Stimulated activated CD8-positive, alpha-beta memory T cell treated with anti-CD3 and anti-CD28 coated beads, Interleukin-15, amount 100 ng/mL, for 4 hours (primary cell): Measurements from ENCODE around the gene RNPS1.
A peak's percentile ranks its signal among the peaks of the same experiment; 100 is the strongest.

Source experiments
- DNase-seq, 2 donors: peaks; one replicate each; pipeline ENCODE4 v3.0.0-alpha.2; 2020; ENCODE audit warnings: low read depth in 2 of 2

RNPS1 gene

DNA sequence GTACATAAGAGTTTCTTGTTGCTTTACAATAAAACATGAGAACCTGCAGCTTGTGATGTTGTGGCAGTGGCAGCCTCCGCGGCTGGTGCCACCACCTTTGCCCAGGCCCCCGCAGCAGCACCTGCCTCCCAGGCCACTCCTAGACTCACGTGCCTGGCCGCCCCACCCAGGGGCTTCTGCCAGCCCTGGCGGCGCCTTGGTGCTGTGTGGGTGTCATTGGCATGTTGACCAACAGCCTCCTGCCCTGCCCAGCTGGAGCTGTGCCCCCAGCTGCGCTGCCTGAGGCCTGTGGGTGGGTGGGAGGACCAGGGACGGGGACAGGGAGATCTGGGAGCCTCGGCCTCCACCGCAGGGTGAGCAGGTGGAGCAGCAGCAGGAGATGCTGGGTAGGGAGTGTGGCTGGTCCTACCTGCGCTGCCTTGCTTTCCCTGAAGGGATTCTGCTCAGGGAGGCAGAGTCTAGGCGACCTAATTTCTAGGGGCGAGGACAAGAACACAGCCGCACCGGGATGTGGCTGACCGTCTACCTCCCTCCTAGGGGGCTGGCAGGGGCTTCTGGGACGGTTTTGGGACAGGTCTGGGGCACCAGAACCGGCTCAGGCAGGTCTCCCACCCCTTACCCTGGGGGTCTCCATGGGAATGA is 32.1 kb downstream of the RNPS1 start:
- DNase-seq, result no peak

DNA sequence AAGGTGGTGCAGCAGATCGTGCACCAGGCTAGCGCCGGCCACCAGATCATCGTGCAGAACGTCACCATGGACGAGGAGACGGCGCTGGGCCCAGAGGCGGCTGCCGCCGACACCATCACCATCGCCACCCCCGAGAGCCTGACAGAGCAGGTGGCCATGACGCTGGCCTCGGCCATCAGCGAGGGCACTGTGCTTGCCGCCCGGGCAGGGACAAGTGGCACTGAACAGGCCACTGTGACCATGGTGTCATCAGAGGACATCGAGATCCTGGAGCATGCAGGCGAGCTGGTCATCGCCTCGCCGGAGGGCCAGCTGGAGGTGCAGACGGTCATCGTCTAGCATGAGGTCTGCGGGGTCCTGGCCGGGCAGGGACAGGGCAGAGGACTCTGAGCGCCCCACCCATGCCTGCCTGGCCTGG is 32.7 kb downstream of the RNPS1 start:
- no peak for DNase-seq

DNA sequence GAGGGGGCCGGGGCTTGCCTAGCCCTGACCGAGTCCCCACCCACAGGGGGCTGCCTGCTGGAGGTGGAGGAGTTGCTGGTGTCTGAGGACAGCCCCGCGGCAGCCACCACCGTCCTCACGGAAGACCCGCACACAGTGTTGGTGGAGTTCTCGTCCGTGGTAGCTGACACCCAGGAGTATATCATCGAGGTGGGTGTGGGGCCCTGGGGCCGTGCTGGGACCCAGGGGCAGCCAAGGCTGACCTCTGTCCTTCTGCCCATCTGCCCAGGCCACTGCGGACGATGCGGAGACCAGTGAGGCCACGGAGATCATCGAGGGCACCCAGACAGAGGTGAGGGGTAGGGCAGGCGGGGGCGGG is 33.1 kb downstream of the RNPS1 start:
- no peak for DNase-seq

DNA sequence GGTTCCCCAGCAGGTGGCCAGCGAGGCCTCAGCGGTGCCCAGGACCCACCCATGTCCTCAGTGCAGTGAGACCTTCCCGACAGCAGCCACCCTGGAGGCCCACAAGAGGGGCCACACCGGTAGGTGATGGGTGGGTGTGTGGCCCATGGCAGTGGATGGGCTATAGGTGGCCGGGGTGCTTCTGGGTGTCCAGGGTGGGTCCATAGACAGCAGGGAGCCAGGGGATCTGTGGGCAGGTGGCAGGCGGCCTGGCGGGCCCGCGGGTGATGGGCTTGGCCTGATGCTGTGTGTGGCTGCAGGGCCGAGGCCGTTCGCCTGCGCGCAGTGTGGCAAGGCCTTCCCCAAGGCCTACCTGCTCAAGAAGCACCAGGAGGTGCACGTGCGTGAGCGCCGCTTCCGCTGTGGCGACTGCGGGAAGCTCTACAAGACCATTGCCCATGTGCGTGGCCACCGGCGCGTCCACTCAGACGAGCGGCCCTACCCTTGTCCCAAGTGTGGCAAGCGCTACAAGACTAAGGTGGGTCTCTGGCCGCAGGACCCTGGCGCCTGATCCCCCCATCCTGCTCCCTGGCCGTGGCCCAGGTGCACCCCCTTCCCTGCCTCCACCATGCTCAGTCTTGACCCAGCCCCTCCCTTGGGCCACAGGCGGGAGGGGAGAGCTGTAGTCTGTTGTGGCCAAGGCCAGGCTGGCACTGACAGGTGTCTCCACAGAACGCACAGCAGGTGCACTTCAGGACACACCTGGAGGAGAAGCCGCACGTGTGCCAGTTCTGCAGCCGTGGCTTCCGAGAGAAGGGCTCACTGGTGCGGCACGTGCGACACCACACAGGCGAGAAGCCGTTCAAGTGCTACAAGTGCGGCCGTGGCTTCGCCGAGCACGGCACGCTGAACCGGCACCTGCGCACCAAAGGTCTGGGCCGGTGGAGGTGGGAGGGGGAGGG is 33.8 kb downstream of the RNPS1 start:
- DNase-seq, result no peak

DNA sequence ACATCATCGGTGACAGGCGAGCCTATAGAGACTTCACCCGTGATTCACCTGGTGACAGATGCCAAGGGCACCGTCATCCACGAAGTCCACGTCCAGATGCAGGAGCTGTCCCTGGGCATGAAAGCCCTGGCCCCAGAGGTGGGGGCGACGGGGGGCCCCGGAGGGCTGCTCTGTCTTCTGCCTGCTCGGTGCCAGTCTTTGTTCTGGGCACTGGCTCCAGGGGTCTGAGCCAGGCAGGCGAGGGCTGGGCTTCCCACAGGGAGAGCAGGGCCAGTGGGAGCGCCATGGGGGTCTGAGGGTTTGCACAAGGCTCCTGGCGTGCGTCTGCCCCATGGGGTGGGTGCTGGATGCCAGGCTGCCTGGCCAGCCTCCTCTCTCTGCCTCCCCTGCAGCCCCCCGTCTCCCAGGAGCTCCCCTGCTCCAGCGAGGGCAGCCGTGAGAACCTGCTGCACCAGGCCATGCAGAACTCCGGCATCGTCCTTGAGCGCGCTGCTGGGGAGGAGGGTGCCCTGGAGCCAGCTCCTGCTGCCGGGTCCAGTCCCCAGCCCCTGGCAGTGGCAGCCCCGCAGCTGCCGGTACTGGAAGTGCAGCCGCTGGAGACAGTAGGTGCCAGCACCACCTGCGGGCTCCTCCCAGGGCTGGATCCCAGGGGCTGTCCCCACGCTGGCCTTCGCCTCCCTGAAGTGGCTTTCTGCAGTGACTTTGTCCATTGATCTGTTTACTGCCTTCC is 34.7 kb downstream of the RNPS1 start:
- no peak for DNase-seq

DNA sequence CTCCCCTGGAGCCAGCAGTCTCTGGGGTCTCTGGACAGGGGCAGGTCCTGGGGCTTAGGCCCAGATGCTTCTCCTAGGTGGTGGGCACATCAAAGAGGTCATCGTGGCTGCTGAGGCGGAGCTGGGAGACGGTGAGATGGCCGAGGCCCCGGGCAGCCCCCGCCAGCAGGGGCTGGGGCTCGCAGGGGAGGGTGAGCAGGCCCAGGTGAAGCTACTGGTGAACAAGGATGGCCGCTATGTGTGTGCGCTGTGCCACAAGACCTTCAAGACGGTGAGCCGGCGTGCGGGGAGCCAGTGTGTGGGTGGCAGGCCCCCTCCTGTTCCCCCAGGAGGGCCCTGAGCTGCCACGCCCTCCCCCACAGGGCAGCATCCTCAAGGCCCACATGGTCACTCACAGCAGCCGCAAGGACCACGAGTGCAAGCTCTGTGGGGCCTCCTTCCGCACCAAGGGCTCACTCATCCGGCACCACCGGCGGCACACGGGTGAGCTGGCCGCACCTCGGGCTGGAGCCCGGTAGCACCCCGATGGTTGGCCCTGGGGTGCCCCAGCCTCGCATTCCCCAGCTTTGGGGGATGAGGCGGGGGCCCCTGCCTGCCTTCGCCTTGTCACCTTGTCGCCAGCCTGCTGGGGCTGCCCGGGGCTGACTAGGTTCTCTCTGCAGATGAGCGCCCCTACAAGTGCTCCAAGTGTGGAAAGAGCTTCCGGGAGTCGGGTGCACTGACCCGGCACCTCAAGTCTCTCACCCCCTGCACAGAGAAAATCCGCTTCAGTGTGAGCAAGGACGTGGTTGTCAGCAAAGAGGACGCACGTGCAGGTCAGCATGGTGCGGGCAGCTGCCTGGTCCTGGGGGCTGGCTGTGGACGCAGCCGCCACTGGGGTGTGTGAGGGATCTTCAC is 35.6 kb downstream of the RNPS1 start:
- DNase-seq, result no peak

DNA sequence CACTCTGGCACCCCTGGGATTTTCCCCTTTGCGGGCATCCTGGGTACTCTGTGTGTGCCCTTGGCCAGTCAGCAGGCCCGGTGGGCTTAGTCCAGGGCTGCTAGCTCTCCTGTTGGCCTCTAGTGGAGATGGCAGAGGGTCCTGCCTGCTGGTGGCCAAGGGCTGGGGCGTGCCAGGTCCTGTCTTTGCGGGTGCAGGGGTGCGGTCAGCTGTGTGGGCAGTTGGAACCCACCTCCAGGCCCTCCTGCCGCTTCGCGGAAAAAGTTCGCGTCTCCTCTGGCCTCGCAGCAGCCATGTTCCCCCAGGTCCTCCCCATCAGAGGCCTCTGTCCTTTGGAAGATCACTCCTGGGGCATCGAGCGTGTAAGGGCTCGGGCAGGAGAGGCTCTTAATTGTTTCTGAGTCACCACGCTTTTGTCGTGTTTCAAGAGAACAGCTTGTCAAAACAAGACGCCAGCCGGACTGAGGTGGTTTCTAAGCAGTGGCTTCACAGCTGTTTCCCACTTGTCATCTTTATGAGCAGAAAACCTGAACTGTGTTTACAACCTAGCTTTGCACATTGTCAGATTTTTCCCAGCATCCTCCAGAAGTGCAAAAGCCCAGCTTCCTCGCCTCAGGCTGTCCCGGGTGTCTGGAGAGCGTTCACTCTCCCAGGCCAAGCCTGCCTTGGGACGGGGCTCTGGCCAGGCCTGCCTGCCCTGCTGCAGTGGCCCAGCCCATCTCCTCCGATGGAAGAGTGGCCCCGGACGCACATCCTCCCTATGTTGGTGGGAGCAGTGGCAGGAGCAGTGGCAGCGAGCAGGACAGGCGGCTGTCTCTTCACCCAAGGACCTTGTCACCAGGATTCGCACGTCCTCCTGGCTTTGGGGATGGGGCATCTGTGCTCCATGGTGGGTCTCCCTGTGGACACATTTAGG is 36.7 kb downstream of the RNPS1 start:
- DNase-seq, result no peak

DNA sequence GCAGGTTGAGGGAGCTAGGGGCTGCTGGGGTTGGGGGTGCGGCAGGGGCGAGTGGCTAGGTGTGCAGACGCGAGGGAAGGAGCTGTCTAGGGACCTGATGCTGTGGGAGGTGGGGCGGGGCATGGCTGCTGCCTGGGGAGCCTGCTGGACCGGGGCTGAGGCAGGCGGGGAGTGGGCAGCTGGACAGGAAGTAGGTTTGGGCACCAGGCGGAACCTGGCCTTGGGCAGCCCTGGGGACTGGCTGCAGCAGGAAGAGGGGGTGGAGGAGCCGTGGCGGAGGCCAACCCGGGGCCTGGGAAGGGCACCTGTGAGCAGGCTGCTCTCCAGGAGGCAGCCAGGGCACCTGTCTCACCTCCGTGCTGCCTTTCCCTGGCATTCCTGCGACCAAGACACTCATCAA is 37.5 kb downstream of the RNPS1 start:
- no peak for DNase-seq

DNA sequence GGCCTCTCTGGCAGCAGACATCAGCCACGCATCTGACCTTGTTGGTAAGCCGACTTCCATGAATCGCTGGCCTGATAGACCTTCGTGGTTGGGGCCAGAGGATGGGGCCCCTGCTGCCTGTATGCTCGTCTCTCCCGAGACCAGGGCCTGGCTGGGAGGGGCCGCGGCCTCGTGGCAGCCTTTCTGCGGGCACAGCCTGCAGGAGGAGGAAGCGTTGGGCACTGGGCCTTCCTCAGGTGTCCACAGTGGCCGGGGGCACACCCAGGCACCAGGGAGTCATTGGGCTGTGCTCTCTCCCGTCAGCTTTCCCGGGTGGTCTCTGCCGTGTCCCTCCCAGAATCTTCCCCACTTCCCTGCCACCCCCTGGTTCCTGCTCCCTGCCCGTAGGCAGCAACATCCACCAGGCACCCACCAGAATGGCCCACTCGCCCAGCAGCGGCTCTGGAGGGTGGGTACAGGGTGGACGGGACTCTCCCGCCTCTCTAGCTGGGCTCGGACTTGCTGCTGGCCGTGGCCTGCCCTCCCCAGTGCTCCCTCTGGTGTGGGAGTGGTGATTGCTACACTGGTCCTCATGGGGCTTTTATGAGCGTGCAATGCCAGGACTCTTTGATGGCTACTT is 38.2 kb downstream of the RNPS1 start:
- DNase-seq, result no peak

DNA sequence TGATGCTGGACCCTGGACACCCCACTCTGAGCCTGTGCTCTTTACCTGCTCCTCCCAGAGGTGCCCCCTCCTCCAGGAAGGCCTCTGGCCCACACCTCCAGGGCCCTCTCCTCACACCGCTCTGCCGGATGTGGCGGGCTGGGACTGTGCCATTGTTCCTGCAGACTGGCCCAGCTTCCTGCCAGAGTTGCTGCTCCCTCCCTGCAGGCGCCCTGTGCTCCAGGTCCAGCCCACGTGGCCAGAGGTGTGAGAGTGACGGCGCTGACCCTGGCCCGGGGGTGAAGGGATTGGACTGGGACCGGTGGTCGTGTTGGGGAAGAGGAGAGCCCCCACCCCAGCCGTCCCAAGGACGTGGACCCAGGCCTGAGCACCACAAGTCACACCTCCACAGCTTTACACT is 38.8 kb downstream of the RNPS1 start:
- DNase-seq, result no peak

DNA sequence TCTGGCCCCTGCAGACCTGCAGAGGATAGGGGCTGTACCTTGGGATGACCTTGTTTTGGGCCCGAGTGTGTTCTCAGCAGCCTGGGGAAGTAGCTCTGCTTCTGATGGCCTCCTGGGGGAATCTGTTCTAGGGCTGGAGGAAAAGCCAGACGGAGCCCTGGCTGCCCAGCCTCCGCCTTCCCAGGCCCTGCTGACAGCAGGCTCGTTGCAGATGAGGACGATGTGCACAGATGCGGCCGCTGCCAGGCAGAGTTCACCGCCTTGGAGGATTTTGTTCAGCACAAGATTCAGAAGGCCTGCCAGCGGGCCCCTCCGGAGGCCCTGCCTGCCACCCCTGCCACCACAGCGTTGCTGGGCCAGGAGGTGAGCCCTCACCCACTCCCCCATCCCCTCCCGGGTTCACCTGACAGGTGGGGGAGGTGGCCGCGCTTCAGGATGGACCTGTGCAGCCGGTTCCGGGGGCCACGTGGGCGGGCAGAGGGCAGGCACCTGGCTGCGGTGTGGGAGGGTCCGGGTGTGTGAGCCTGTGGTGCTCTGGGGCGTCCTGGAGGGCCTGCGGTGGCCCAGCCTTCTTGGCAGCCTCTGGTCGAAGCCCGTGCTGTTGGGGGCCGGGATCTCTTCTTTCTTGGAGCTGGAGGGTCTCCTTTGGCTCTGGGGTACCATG is 39.6 kb downstream of the RNPS1 start:
- no peak for DNase-seq

DNA sequence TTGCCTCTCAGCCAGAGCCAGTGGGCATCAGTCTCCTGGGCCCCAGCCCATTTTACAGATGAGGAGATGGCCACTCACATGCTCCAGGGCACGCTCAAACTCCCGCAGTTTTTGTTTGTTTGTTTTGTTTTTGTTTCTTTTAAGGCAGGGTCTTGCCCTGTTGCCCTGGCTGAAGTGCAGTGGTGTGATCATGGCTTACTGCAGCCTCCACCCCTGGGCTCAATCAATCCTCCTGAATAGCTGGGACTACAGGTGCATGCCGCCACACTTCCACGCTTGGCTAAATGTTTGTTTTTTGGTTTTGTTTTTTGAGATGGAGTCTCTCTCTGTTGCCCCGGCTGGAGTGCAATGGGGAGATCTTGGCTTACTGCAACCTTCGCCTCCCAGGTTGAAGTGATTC is 41.0 kb downstream of the RNPS1 start:
- no peak for DNase-seq

DNA sequence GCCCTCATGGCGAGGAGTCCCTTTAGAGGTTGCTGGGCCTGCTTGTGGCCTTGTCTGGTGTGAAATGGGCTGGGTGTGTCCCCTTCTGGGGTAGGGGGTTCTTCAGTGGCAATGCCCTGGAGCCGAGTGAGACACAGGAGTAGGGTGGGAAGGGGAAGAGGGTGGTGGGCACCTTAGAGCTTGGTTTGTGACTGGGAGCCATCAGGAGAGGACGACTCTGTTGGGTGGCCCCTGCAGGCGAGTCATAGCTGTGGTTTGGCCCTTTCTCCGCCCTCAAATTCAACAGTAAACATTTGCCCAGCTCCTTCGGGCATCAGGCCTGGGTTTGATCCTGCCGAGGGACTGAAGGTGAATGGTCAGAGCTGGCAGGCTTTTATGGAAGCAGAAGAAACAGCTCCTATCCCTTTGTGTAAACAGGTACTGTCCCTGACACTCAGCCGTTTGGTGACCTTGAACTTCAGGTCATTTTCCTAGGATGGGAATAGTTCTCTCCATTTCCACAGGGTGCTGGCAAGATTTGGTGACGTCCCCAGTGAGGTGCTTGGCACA is 41.6 kb downstream of the RNPS1 start:
- no peak for DNase-seq

DNA sequence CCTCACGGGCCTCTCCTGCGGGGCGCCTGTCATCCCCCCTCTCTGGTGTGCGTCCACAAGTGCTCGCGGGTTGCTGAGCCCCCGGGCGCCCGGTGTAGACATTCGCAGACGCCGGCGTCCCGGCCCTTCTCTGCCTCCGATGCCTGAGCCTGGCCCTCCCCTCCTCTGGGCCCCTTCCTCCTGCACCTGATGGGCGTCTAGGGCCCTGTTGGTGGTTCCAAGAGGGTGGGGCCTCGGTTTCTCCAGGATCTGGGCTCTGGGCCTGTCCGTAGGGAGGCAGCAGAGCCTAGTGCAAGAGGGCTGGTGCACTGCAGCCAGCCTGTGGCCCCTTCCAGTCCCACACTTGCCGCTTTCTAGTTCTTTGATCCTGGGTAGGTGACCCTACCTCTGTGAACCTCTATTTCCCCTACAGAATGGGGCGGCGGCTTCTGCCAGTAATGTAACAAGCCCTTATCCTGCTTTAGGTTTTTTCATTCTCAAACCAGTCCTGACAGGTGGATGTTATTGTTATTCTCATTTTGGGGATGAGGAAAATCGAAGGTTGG is 43.9 kb downstream of the RNPS1 start:
- no peak for DNase-seq

DNA sequence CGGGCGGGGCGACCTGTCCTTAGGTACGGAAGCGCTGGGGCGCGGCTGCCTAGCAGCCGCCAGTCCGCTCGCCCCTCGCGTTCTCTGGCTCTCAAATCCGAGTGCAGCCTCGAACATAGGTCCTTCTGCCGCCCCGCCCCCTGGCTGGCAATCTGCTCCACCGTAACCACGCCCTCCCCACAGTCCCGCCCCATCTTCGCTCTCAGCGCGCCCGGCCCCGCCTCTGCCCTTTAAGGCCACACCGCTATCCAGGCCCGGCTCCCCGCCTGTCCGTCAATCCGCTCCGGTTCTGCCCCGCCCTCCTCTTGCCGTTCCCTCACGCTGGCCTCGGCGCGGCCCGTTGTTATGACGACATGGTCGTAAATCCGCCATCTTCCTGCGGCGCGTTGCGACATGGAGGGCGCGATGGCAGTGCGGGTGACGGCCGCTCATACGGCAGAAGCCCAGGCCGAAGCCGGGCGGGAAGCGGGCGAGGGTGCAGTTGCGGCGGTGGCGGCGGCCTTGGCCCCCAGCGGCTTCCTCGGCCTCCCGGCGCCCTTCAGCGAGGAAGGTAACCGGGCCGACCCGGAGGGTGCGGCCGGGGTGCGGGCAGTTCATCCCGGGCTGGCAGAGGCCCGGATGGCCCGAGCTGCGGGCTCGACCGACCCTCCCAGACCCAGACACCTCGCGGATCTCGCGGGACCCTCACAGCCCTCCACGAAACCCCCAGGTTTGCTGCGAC is 44.5 kb downstream of the RNPS1 start, which contains the start of gene E4F1:
Gene E4F1 (plus strand): TSS at position 371 of the 721 bp plus-strand sequence. CDS start 23 bp downstream, at position 394.
- DNase-seq, result peak; percentile 98 to 99

DNA sequence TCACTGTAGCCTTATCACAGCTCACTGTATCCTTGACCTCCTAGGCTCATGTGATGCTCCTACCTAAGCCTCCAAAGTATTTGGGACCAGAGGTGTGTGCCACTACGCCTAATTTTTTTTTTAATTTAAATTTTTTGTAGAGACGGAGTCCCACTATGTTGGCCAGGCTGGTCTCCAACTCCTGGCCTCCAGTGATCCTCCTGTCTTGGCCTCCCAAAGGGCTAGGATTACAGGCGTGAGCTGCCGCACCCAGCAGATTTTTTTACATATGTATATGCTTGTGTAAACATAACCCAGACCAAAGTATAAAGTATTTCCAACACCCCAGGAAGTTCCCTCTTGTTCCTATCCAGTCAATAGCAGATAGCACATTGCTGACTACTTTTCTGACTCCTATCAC is 51.6 kb downstream of the RNPS1 start:
- no peak for DNase-seq

DNA sequence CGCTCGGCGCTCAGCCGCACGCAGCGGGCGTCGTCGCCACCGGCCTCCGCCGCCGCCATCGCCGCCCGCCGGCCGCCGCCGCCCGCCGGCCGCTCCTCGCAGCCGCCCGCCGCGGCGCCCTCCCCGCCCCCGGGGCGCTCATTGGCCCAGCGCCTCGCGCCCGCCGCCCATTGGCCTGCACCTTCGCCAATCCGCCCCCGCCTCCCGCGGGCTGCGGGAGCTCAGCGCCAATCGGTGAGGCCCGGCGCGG is 53.3 kb downstream of the RNPS1 start, which contains the start of gene PGP:
Gene PGP (minus strand): TSS at position 122 of the 250 bp plus-strand sequence. CDS start 63 bp downstream, at position 59.
- DNase-seq, result no peak
